Thyroid gland (tissue), 4 donors: Measurements from ENCODE around the gene RAB40B. TPM values are rescaled to one million over a fixed set of nuclear protein-coding genes. Genes with fewer than 3 reads are reported as not detected.

Experiments
- DNase-seq, 2 donors: peaks; one replicate each; pipeline ENCODE4 v3.0.0-alpha.2; 2019
- H3K27ac ChIP-seq, 3 donors: fragments of 200-600 bp; sonication (generic); 1 replicate in 2 of 3; 2 replicates in 1 of 3; pipeline ENCODE4 v1.5.1; 2016 to 2019; ENCODE audit warnings: mild to moderate bottlenecking in 1 of 3, moderate library complexity in 1 of 3
- H3K27me3 ChIP-seq: fragments of 200-600 bp; sonication (generic); one replicate; pipeline ENCODE4 v1.5.1; 2019
- H3K36me3 ChIP-seq, 2 donors: fragments of 200-600 bp; sonication (generic); one replicate each; pipeline ENCODE4 v1.5.1; 2016 to 2019
- H3K4me1 ChIP-seq, 2 donors: fragments of 200-600 bp; sonication (generic); one replicate each; pipeline ENCODE4 v1.5.1; 2017 to 2019
- H3K4me3 ChIP-seq, 3 donors: fragments of 200-600 bp; sonication (generic); replicated peaks in 1 of 3; 1 replicate in 2 of 3; 2 replicates in 1 of 3; pipeline ENCODE4 v1.5.1; 2016; ENCODE audit warnings: mild to moderate bottlenecking in 1 of 3
- H3K9me3 ChIP-seq: fragments of 200-600 bp; sonication (generic); one replicate; pipeline ENCODE4 v1.5.1; 2017
- POLR2A ChIP-seq, 2 donors: fragments of 450-650 bp; IDR thresholded peaks; one replicate each; pipeline ENCODE4 v1.6.1; 2017; ENCODE audit warnings: antibody characterized with exemption in 2 of 2, mild to moderate bottlenecking in 2 of 2, moderate library complexity in 1 of 2
- WGBS, 2 donors: methylation state at CpG; one replicate each; pipeline ENCODE4 v1.1.5; 2017; 5-methylcytosine and 5-hydroxymethylcytosine counted together
- intact Hi-C: fragments of 100-400 bp; cut with DNase I; formaldehyde crosslinking; loops from one replicate; pipeline ENCODE4 v1.15.1; 2023
- total RNA-seq, 4 donors: library from RNA; depleted of rRNA; stranded (reverse); fragments of >200 nt; gene quantifications; one replicate each; pipeline ENCODE4 v1.2.3, GENCODE V29; 2016
- TF ChIP-seq, protein P1 (sequence below), 6 experiments: fragments of 200-600 bp in 3 of 6; fragments of 450-650 bp in 3 of 6; sonication (generic) in 3 of 6; IDR thresholded peaks; one replicate each; pipeline ENCODE4 v1.5.1; 2016 to 2019; ENCODE audit warnings: antibody characterized with exemption in 6 of 6, mild to moderate bottlenecking in 2 of 6, inconsistent platforms in 1 of 6, moderate library complexity in 1 of 6

Gene RAB40B
- total RNA-seq, 4 donors from 2014 or later, result 6.2 to 19.3 (median 11.3) TPM

DNA sequence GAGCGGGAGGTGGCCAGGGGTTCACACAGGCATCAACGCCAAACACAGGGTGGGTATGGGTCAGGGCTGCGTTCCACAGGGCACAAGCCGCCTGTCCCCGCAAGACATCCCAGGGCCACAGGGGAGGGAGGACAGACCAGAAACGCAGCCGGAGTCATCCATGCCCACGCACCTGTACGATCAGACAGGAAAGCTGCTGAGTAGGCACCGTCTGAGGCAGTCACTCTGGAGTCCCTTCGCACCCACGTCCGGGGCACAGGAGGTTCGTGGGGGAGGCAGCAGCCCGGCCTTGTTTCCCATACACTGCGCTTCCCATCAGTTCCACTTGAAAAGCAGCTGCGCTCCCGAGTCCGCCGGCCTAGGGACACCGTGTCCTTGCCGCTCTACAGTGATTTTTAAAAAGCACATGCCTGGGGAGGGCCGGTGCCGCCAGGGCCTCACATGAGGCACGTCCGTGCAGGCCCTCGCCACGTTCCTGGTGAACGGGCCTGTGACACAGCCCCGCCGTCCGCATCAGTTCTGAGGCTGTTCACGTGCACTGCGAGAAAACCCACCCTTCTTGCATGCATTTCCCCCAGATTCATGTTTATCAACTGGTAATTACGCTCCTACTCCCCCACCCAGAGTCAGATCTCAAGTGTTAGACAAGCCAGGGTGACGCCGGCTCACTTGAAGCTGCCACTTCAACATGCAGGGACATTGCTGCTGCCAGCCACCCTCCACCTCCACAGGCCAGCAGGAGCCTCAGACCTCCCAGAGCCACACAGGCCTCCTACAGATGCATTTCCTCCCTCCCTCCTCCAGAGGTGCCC is 85.0 kb downstream of the RAB40B start:
- WGBS, 2 donors, result 70 to 91% methylated on average over 32 to 33 of the region's 37 CpGs
- H3K36me3 ChIP-seq, result peaks cover 28 to 43% of the 10 kb centered on the region in 2 donors
- intact Hi-C loops, result no loop called here
- H3K4me3 ChIP-seq, result no peak overlapping the region
- no peaks in the 10 kb centered on the region for H3K4me1 ChIP-seq
- TF ChIP-seq, protein P1, sequence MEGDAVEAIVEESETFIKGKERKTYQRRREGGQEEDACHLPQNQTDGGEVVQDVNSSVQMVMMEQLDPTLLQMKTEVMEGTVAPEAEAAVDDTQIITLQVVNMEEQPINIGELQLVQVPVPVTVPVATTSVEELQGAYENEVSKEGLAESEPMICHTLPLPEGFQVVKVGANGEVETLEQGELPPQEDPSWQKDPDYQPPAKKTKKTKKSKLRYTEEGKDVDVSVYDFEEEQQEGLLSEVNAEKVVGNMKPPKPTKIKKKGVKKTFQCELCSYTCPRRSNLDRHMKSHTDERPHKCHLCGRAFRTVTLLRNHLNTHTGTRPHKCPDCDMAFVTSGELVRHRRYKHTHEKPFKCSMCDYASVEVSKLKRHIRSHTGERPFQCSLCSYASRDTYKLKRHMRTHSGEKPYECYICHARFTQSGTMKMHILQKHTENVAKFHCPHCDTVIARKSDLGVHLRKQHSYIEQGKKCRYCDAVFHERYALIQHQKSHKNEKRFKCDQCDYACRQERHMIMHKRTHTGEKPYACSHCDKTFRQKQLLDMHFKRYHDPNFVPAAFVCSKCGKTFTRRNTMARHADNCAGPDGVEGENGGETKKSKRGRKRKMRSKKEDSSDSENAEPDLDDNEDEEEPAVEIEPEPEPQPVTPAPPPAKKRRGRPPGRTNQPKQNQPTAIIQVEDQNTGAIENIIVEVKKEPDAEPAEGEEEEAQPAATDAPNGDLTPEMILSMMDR (IDR thresholded peaks at IDR 0.05), result no peak
- no peak for TF ChIP-seq POLR2A (IDR thresholded peaks at IDR 0.05)
- no peak overlapping the region for H3K27ac ChIP-seq
- DNase-seq, result peak; percentile 15 to 78
- H3K27me3 ChIP-seq, result no peaks in the 10 kb centered on the region
- H3K9me3 ChIP-seq, result no peaks in the 10 kb centered on the region

GRCh38 chr17:82611140-82612058 is 87.1 kb downstream of the RAB40B start:
- Histone ChIP-seq H3K27me3 (no peaks in the 10 kb centered on the region), H3K36me3 (peaks cover 18 to 23% of the 10 kb centered on the region in 2 donors), H3K9me3 (no peaks in the 10 kb centered on the region), H3K4me1 (no peaks in the 10 kb centered on the region), H3K27ac (no peak overlapping the region), H3K4me3 (no peak overlapping the region)
- intact Hi-C loops, result no loop called here
- TF ChIP-seq, protein P1 (IDR thresholded peaks at IDR 0.05), result no peak
- no peak for TF ChIP-seq POLR2A (IDR thresholded peaks at IDR 0.05)
- DNase-seq, result no peak
- WGBS, 2 donors, result 85 to 88% methylated on average over 21 of the region's 21 CpGs

GRCh38 chr17:82609655-82610054 is 88.8 kb downstream of the RAB40B start:
- 86 to 89% methylated on average over 4 of the region's 4 CpGs for WGBS, 2 donors
- DNase-seq, result no peak
- no peak overlapping the region for H3K4me3 ChIP-seq
- H3K27me3 ChIP-seq, result no peaks in the 10 kb centered on the region
- H3K27ac ChIP-seq, result no peak overlapping the region
- H3K36me3 ChIP-seq, result peaks cover under 1 to 5% of the 10 kb centered on the region in 2 donors
- H3K9me3 ChIP-seq, result no peaks in the 10 kb centered on the region
- H3K4me1 ChIP-seq, result peaks cover 10 to 15% of the 10 kb centered on the region in 2 donors
- intact Hi-C loops, result no loop called here
- TF ChIP-seq, protein P1 (IDR thresholded peaks at IDR 0.05), result no peak
- no peak for TF ChIP-seq POLR2A (IDR thresholded peaks at IDR 0.05)

DNA sequence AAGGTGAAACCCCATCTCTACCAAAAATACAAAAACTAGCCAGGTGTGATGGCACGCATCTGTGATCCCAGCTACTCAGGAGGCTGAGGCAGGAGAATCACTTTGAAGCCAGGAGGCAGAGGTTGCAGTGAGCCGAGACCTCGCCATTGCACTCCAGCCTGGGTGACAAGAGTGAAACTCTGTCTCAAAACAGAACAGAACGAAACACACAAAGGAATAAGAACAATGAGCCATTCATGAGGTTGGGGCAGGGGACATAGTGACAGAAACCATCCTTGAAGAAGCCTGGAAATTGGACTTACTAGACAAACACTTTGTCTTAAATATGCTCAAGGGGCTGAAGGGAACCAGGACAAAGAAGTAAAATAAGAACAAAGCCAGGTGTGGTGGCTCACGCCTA is 89.7 kb downstream of the RAB40B start:
- intact Hi-C loops, result no loop called here
- Histone ChIP-seq H3K36me3 (peaks cover 0 to 5% of the 10 kb centered on the region in 2 donors), H3K9me3 (no peaks in the 10 kb centered on the region), H3K27me3 (no peaks in the 10 kb centered on the region), H3K27ac (no peak overlapping the region), H3K4me1 (peaks cover 13 to 20% of the 10 kb centered on the region in 2 donors), H3K4me3 (no peak overlapping the region)
- no peak for TF ChIP-seq POLR2A (IDR thresholded peaks at IDR 0.05)
- TF ChIP-seq, protein P1 (IDR thresholded peaks at IDR 0.05), result no peak
- WGBS, 2 donors, result 72 to 76% methylated on average over 5 of the region's 5 CpGs
- DNase-seq, result no peak
